HG03558 (cell line): ENCODE data around the gene SDSL.

ENCODE experiments used
- ATAC-seq: cut with Tn5 transposase; IDR thresholded peaks from one replicate; pipeline ENCODE4 v1.9.1; 2021; ENCODE audit warnings: moderate number of reproducible peaks; ENCODE audit not compliant: unreplicated experiment; ENCODE audit errors: extremely low read depth

The SDSL gene

GRCh38 chr12:113422030-113422885 lies at the start of gene SDSL:
SDSL (plus strand) TSS chr12:113422380; CDS start chr12:113427983, 5,603 bp downstream.
- ATAC-seq, result peak; percentile 85

GRCh38 chr12:113373440-113373839 lies 48.7 kb upstream of the SDSL start:
- ATAC-seq, result no peak

- no peak for ATAC-seq
These were observed 48.2 kb upstream of the SDSL start for GRCh38 chr12:113373969-113374368.

GRCh38 chr12:113374823-113375428 lies 47.3 kb upstream of the SDSL start:
- no peak for ATAC-seq

GRCh38 chr12:113378291-113378690 lies 43.9 kb upstream of the SDSL start:
- ATAC-seq, result no peak

- ATAC-seq, result no peak
These were observed 41.0 kb upstream of the SDSL start for GRCh38 chr12:113381220-113381619.

- ATAC-seq, result no peak
These were observed 40.0 kb upstream of the SDSL start for GRCh38 chr12:113382206-113382605.

- no peak for ATAC-seq
These were observed 37.4 kb upstream of the SDSL start for GRCh38 chr12:113384778-113385177.

GRCh38 chr12:113385282-113385882 lies 36.8 kb upstream of the SDSL start:
- ATAC-seq, result no peak

- no peak for ATAC-seq
These were observed 35.2 kb upstream of the SDSL start for GRCh38 chr12:113386866-113387566.

- ATAC-seq, result no peak
These were observed 34.5 kb upstream of the SDSL start for GRCh38 chr12:113387631-113388030.

- no peak for ATAC-seq
These were observed 33.8 kb upstream of the SDSL start for GRCh38 chr12:113388351-113388750.

GRCh38 chr12:113390064-113391043 lies 31.8 kb upstream of the SDSL start:
- ATAC-seq, result no peak

GRCh38 chr12:113391145-113391544 lies 31.0 kb upstream of the SDSL start:
- no peak for ATAC-seq

- no peak for ATAC-seq
These were observed 30.4 kb upstream of the SDSL start for GRCh38 chr12:113391650-113392337.

- no peak for ATAC-seq
These were observed 29.7 kb upstream of the SDSL start for GRCh38 chr12:113392520-113392919.

GRCh38 chr12:113392988-113393579 lies 29.1 kb upstream of the SDSL start:
- ATAC-seq, result no peak

- ATAC-seq, result no peak
These were observed 28.4 kb upstream of the SDSL start for GRCh38 chr12:113393749-113394148.

- no peak for ATAC-seq
These were observed 27.1 kb upstream of the SDSL start for GRCh38 chr12:113395119-113395518.
